NCI-H128 (cell line): ENCODE measurements around the gene EEF1AKMT4.

Experiments used
- DNase-seq: peaks from one replicate; lab custom pipeline; 2025; ENCODE audit not compliant: unreplicated experiment; lab: John Stamatoyannopoulos, UW

The EEF1AKMT4 gene

GRCh38 chr3:184235381-184236032, 14.0 kb upstream of the EEF1AKMT4 start:
- no peak for DNase-seq

GRCh38 chr3:184236033-184236410, 13.4 kb upstream of the EEF1AKMT4 start:
- DNase-seq = no peak

- DNase-seq = no peak
Observed at GRCh38 chr3:184236636-184237035, 12.8 kb upstream of the EEF1AKMT4 start.

DNA sequence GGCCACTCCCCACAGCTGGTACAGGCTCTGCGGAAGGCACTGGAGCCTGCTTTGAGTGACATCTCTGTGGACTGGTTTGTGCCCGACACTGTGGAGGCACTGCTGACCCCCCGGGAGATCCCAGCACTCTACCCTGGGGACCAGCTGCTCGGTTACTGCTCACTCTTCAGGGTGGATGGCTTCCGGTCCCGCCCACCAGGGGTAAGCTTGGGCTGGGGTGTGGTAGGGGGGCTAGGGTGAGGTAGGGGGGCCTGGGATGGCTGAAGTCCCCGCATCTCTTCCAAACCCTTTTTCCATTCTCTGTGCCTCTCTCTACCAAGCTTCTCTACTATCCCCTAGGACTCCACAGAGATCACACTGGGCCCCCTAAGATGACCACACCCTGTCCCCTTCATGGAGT, 12.3 kb upstream of the EEF1AKMT4 start:
- DNase-seq = no peak

DNA sequence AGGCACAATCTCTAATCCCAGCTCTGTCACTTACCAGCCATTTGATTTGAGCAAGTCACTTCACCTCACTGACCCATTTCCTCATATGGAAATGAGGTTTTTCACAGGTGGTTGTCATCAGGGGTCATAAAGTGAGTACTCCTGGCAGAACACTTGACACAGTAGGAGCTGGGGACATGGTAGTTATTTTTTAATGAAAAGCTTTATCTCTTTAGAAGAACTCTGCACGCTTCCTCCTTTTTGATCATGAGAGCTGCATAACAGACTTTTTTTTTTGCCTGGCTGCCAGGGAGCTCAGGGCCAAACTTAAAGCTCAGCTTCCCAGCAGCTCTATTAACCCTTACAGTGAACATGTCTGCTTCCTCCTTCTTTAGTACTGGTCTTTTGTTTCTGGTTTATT, 11.7 kb upstream of the EEF1AKMT4 start:
- no peak for DNase-seq

DNA sequence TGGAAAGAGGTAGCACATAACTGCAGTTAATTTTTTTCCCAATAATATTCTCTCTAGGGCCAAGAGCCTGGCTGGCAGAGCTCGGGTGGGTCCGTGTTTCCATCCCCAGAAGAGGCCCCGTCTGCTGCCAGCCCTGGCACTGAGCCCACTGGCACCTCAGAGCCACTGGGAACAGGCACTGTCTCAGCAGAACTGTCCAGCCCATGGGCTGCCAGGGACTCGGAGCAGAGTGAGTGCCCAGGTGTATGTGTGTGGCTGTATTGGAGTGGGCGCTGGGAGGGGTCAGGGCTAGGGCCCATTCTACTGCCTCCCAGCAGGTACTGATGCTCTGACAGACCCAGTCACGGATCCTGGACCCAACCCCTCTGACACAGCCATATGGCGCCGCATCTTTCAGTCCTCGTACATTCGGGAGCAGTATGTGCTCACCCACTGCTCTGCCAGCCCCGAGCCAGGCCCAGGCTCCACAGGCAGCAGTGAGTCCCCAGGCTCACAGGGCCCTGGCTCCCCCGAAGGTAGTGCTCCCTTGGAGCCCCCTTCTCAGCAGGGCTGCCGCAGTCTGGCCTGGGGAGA, 11.1 kb upstream of the EEF1AKMT4 start:
- DNase-seq = no peak

GRCh38 chr3:184239221-184239620, 10.3 kb upstream of the EEF1AKMT4 start:
- no peak for DNase-seq

GRCh38 chr3:184239708-184240107, 9.8 kb upstream of the EEF1AKMT4 start:
- DNase-seq = no peak

- no peak for DNase-seq
Observed at GRCh38 chr3:184240384-184241140, 8.9 kb upstream of the EEF1AKMT4 start.

- DNase-seq = no peak
Observed at GRCh38 chr3:184241141-184241446, 8.4 kb upstream of the EEF1AKMT4 start.

DNA sequence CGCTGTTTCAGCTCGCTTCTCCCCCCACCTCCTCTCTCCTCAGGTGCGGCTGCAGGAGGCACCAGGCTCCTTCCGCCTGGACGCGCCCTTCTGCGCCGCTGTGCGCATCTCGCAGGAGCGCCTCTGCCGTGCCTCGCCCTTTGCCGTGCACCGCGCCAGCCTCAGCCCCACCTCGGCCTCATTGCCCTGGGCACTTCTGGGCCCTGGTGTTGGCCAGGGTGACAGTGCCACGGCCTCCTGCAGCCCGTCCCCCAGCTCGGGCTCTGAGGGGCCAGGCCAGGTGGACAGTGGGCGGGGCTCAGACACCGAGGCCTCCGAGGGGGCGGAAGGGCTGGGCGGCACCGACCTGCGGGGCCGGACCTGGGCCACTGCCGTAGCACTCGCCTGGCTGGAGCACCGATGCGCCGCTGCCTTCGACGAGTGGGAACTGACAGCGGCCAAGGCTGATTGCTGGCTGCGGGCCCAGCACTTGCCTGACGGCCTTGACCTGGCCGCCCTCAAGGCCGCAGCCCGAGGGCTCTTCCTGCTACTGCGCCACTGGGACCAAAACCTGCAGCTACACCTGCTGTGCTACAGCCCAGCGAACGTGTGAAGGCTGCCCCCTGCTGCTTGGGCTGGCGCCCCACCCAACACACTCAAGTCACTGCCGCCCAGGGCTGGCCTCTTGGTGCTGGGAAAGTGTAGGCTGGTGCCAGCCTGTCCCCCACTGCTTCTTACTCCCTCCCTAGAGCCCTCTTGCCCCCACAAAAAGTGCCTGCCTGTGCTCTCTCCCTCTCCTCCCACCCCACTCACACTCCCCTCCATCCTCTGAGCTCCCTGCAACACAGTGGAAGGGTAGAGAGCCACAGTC, 7.8 kb upstream of the EEF1AKMT4 start:
- DNase-seq = no peak

DNA sequence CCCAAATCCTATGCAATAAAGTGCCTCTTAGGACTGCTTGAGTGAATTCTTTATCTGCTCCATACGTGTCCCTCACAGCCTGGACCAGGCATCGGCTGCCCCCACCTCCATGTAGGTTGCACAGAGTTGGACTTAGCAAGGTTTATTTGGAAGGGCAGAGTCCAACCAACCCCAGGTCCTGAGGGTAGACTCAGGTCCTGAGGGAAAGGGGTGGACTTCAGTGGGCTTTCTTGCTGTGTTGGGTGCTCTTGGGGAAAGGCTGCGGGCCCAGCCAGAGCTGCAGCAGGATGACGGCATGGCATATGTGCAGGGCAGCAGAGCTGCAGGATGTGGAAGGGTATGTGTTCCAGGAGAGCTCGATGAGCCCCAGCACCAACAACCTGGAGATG, 7.2 kb upstream of the EEF1AKMT4 start:
- DNase-seq = no peak

DNA sequence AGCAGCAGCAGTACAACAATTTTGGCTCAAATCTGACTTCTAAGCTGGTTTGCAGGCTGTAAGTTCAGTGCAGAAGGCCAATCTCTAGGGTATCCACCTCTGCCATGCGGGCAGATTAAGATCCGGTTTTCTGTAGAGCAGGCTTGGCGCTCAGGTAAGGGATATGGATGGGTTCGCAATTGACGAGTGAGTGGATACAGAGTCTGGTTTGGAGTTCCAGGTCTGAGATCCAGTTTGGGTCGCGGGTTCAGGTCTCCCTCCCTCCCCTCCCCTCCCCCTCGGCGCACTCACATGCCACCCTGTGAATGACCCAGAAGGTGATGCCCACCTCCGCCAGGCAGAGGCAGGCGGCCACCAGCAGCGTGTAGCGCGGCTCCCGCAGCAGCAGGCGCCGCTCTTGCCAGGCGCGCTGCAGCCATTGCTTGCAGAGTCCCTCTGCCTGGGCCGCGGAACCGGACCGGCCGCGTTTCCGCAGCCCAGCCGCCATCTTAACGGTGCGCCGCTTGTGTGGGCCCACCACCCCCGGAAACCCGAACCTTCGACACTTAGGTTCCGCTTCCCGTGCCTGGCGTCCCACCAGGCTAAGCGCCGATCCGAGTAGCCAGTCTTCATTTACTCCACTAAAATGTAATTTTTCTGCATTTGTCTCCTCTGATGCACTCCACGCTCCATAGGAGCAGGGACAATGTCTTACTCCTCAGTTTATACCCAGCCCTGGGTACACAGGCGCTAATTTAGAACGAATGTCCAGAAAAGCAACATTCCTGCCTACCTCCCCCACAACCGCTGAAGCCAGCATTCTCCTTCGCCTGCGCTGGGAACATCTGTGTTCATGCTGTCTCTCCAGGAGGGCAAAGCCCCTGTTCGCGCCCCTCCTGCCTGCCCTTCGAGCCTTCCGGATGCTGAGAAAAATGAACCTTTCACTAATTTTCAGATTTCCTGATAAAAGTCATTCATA, 739 bp upstream of the EEF1AKMT4 start, which contains the start of gene ALG3:
ALG3 (minus strand) TSS at position 509 of the 958 bp plus-strand sequence; CDS start at position 487, 22 bp downstream.
- peak; percentile 70 for DNase-seq

DNA sequence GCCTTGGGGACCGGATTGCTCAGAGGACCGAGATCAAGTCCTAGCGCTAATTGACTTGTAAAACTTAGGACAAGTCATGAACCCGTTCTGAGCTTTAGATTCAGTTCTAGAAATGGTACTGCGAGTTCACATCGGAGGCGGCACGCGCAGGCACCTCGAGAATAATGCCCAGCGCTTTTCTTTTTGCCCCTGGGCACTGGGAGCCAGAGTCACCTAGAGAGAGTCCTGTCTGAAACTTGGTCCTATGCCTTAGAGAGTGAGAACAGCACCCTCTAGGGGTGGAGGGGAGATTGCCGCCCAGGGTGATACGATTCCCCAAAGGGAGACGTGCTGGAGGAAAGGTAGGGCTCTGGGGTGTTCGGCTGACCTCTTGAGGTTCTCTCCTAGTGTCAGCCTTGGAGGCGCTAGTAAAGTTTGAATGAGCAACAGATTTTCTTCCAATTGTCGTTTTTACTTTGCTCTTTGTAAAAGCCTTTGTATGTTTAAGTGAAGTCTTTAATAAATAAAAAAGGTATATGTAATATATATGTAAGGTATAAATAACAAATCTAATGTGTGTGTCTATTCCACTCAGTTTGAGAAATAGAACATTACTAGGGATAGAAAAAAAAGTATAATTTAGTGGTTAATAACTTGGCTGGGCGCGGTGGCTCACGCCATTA, 826 bp downstream of the EEF1AKMT4 start:
- peak; percentile 97 for DNase-seq

DNA sequence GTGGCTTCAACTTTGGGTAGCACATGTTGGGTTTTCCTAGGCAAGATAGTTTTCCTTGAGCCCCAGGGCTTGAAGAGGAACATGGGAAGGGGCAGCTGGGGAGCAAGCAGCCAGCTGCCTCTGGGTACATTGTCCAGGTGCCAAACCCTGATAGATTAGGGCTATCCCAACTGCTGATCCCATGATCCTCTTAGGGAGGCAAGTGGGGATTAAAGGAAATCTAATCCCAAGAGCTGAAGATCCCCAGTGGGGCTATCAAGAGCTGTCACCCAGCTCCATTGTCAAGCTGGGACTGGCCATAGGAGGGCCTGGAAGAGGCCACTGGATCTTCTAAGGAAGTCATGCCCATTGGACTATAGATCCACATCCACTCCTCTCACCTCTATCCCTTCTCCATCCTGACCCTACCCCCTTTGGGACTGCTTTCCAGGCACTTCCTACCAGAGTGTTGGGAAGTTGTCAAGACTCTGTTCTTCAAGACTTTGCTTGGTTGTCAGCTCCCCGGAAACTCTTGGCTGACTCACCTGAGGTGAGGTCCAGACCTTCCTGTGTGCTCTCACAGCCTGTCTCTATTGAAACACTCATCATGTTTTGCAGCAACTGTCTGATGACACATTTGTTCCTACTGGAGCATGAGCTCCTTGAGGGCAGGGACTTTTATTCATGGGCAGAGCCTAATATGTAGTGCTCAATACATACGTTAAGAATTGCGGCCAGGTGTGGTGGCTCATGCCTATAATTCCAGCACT, 6.0 kb downstream of the EEF1AKMT4 start:
- DNase-seq = no peak

DNA sequence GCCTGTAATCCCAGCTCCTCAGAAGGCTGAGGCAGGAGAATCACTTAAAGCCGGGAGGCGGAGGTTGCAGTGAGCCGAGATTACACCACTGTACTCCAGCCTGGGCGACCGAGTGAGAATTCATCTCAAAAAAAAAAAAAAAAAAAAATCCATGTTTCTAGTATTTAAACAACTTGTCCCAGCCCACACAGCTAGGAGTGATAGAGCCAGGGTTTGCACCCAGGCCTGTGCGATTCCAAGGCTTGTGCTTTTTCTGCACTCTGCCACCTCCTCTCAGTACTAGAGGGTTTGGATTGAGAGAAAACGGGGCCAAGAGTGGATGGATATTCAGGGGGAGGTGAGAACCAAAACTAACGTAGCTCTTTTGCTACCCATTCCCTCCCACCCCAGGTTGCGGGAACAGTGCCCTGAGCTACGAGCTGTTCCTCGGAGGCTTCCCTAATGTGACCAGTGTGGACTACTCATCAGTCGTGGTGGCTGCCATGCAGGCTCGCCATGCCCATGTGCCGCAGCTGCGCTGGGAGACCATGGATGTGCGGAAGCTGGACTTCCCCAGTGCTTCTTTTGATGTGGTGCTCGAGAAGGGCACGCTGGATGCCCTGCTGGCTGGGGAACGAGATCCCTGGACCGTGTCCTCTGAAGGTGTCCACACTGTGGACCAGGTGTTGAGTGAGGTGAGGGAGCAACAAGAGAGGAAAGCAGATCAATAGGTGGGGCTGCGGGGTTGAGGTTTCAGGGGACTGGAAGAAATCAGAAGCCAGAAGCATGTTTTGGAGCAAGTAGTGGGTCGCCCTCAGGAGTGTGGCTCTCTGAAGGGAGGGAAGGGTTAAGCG, 7.8 kb downstream of the EEF1AKMT4 start:
- DNase-seq = no peak

DNA sequence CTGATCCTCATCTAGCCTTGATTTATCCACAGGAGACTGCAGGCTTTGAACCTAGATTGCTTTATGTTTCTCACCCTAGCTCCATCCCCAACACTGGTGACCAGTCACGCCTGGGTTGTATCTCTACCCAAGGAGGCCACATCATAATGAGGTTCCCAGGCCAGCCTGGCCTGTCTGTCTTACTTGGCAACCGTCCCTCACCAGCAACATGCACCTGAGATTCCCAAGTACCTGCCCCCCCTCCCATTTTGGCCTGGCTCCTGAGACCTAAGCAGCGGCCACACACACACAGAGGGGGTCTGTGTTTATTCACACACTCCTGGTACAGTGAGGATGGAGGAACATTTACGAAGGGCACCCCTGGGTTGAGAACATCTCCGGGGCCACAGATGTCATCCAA, 9.5 kb downstream of the EEF1AKMT4 start:
- no peak for DNase-seq

DNA sequence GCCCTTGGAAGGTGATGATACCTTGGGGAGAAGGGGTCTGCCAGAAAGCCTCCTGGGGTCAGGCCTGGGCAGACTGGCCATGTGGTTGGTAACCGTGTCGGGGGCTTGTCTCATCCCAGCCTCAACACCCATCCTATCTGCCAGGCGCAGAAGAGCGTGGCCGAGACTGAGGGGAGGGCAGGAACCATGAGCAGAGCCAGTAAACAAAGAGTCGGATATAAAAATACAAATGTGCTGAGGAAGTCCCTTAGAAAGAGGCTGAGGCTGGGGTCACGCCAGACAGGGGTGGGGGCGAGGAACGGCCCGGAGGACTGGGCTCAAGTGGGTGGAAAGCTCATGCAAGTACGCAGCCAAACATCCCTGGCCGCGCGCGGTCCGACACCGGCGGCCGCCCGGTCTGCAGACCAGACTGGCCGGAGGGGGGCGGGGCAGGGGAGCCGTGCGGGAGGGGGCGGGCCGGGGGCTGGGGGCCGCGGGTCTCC, 10.0 kb downstream of the EEF1AKMT4 start:
- DNase-seq = no peak
